Subcutaneous adipose tissue (tissue), 4 donors: Measurements from ENCODE around the gene CLSTN1. TPM values are rescaled to one million over a fixed set of nuclear protein-coding genes. Genes with fewer than 3 reads are reported as not detected.

Source experiments
- total RNA-seq, 4 donors: library from RNA; depleted of rRNA; stranded (reverse); fragments of >200 nt; gene quantifications; one replicate each; pipeline ENCODE4 v1.1.0, GENCODE V29; 2016
- TF ChIP-seq, protein P1 (sequence below): fragments of 450-650 bp; IDR thresholded peaks from one replicate; pipeline ENCODE4 v1.5.1; 2016; ENCODE audit warnings: low read depth, mild to moderate bottlenecking, control low read depth, antibody characterized with exemption, moderate library complexity

Gene CLSTN1
- total RNA-seq, 4 donors from 2014 or later = 17.9 to 29.7 (median 24.9) TPM

DNA sequence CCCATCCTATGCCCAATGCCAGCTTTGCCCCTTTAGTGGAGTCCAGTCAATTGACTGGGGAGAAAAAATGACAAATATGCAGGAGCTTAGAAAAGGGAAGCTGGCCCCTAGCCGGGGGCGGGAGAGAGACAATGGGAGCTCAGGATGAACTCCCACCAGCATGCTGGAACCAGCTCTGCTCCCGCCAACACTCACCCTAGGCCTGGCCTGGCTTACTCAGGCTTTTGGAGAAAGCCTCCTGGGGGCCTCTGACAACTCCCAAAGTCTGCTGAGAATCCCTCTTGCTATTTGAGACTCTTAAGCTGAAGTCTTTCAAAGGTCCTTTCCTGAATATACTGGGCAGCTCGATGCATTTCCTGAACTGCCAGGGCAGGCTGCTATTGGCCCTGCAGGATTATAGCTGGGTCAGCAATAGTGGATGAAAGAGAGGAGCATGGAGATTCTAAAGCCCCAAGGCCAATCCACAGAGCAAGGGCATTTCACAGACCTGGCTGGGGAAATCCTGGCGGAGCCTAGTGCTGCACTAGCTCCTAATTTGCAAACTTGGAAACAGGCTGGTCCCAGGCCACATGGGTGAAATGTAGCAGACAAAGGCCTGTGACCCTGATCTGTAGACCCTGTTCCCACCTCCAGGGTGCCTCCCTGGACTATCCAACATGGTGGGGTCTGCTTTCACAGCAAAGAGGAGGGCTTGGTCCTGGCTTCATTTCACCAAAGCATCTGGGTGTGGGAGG is 35.7 kb upstream of the CLSTN1 start:
- TF ChIP-seq, protein P1, sequence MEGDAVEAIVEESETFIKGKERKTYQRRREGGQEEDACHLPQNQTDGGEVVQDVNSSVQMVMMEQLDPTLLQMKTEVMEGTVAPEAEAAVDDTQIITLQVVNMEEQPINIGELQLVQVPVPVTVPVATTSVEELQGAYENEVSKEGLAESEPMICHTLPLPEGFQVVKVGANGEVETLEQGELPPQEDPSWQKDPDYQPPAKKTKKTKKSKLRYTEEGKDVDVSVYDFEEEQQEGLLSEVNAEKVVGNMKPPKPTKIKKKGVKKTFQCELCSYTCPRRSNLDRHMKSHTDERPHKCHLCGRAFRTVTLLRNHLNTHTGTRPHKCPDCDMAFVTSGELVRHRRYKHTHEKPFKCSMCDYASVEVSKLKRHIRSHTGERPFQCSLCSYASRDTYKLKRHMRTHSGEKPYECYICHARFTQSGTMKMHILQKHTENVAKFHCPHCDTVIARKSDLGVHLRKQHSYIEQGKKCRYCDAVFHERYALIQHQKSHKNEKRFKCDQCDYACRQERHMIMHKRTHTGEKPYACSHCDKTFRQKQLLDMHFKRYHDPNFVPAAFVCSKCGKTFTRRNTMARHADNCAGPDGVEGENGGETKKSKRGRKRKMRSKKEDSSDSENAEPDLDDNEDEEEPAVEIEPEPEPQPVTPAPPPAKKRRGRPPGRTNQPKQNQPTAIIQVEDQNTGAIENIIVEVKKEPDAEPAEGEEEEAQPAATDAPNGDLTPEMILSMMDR = no peak

DNA sequence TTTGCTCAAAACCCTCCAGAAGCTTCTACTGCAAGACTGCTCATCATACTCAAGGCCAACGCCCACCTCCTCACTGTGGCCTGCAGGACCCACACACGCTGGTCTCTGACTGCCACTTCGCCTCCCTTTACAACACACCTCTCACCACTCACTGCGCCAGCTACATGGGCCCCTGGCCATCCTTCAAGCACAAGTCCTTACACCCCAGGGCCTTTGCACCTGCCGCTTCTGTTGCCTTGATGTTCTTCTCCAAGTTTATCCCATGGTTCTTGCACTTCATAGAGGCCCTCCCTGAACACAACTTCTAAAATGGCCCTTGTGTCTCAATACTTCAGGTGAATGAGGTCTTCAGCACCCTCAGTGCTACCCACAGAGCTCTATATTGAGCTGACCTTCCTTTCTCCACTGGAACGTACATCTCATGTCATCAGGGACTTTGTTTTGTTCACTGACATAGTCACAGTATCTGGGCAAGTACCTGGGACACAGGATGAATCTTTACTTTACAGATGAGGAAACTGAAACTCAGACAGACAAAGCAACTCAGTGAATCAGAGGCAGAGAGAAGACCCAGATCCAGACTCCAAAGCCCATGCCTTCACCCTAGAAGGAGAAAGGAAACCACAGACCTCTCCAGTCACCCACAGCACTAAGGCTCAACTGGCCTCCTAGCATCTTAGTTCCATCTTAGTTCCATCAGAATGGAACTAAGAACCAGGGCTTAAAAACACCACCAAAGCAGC is 34.7 kb upstream of the CLSTN1 start:
- TF ChIP-seq, protein P1 = no peak

DNA sequence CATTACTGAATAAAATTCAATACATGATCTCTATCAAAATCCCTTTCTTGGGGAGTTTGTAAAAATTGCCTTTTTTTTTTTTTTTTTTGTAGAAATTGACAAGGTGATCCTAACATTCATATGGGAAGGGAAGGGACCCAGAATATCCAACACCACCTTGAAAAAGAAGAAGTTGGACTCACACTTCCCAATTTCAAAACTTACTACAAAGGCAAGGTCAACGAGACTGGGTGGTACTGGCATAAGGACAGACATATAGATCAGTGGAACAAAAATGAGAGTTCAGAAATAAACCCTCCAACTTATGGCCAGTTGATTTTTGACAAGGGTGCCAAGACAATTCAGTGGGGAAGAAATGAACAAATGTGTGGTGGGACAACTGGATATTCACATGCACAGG is 31.4 kb upstream of the CLSTN1 start:
- TF ChIP-seq, protein P1 = no peak

DNA sequence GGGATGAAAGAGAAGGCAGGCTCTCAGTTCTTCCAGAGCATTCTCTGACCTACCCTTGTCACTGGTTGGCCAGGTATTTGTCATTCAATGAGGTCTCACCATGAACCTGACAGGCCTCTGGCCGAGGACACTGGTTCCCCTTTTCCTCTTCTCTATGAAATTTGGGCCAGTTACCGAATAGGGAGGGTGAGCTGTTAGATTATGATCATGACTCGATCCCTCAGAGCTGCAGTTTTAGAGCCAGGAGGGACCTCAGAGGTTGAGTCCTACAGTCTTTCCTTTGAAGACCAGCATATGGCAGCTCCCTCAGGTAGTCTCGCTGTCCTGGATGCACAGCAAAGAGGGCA is 29.5 kb upstream of the CLSTN1 start:
- TF ChIP-seq, protein P1 = no peak

DNA sequence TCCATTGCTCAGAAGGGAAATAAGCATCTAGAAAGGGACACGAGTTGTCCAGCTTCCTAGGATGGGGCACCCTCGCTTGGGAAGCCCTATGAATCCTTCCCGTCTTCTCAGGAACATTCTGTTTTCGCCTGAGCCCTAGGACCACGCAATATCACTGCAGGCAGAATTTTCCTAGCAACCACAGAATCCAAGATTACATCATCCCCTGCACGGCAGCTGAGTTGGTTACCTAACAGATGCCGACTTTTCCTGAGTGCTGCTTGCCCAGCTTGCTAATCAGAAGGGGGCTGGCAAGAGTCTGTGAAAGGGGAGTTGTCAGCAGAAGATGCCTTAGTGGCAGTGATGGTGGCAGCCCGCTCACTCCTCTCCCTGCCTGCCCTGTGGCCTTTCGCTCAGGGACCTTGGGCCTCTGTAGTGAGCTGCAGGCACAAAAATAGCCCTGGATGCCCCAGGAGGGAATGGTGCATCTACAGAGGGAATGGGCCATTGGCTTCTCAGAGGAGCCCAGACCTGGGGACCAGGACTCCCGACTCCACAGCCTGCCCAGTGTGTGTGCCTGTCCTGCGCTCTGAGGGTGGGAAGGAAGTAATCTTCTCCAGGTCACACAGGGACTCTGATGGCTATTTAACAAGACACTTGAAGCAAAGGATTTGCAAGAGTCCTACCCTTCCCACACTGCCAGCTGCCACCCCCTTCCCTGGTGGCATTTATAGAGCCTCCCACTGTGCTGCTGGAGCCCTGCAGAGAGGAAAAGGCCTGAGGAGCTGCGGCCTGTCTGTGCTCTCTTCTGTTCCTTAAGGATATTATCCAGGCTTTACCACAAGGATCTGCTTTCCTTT is 28.9 kb upstream of the CLSTN1 start:
- TF ChIP-seq, protein P1 = no peak

DNA sequence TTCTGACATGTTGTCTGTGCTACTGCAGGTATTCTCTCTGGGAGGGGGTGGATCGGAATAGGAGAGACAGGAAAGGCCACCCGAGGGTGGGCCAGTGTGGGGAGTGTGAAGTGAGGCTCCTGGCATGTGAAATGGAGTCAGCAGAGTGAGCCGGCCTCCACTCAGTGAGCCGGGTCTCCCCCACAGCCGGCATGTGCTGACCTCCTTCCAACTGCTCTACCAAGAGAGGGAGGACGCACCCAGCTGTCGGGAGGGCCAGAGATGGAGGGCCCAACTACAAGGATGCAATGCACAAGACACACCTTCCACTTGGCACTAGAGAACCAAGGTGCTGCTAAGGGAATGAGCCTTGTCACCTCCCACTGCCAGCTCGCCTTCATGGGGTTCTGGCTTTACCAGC is 28.2 kb upstream of the CLSTN1 start:
- TF ChIP-seq, protein P1 = no peak
